GM23338 (cell line): ENCODE results near the gene PTPRF. TPM values are rescaled to one million over a fixed set of nuclear protein-coding genes. Genes with fewer than 3 reads are reported as not detected.

Experiments
- ATAC-seq: fragments of 200-7000 bp; cut with Tn5 transposase; 3 replicates; pipeline ENCODE4 v1.9.1; 2020
- DNase-seq: peaks from one replicate; pipeline ENCODE4 v3.0.0-alpha.2; 2015; ENCODE audit warnings: low spot score
- H2AFZ ChIP-seq: fragments of 200-600 bp; sonication (generic); 2 replicates; pipeline ENCODE4 v1.8.0; 2016; ENCODE audit warnings: antibody characterized with exemption, mild to moderate bottlenecking, moderate library complexity
- H3F3A ChIP-seq: fragments of 200-600 bp; sonication (generic); replicated peaks from 2 replicates; pipeline ENCODE4 v1.8.0; 2017; ENCODE audit warnings: antibody characterized with exemption, mixed run types, low read depth
- H3K27ac ChIP-seq: fragments of 200-600 bp; sonication (generic); 2 replicates; pipeline ENCODE4 v1.6.1; 2016; ENCODE audit warnings: low read depth
- H3K27me3 ChIP-seq: fragments of 200-600 bp; sonication (generic); 2 replicates; pipeline ENCODE4 v1.8.0; 2016; ENCODE audit warnings: mild to moderate bottlenecking, mixed run types, moderate library complexity; ENCODE audit not compliant: insufficient read depth
- H3K36me3 ChIP-seq: fragments of 200-600 bp; sonication (generic); 2 replicates; pipeline ENCODE4 v1.8.0; 2016; ENCODE audit warnings: mild to moderate bottlenecking; ENCODE audit not compliant: insufficient read depth
- H3K4me1 ChIP-seq: fragments of 200-600 bp; sonication (generic); 2 replicates; pipeline ENCODE4 v1.8.0; 2016; ENCODE audit warnings: mild to moderate bottlenecking, moderate library complexity; ENCODE audit not compliant: insufficient read depth
- H3K4me2 ChIP-seq: fragments of 200-600 bp; sonication (generic); 2 replicates; pipeline ENCODE4 v1.7.1; 2017; ENCODE audit warnings: mixed run types
- H3K4me3 ChIP-seq: fragments of 200-600 bp; sonication (generic); 2 replicates; pipeline ENCODE4 v1.6.1; 2016; ENCODE audit warnings: mixed run types
- H3K79me2 ChIP-seq: fragments of 200-600 bp; sonication (generic); replicated peaks from 2 replicates; pipeline ENCODE4 v1.8.0; 2017; ENCODE audit warnings: mild to moderate bottlenecking; ENCODE audit not compliant: insufficient read depth
- H3K9me2 ChIP-seq: fragments of 200-600 bp; sonication (generic); 2 replicates; pipeline ENCODE4 v1.8.0; 2017; ENCODE audit not compliant: insufficient read depth
- H4K20me1 ChIP-seq: fragments of 200-600 bp; sonication (generic); replicated peaks from 2 replicates; pipeline ENCODE4 v1.8.0; 2017; ENCODE audit warnings: mild to moderate bottlenecking; ENCODE audit not compliant: insufficient read depth
- H3K27ac Mint-ChIP-seq: 2 replicates; pipeline ENCODE4 v1.8.0; 2020; ENCODE audit warnings: inconsistent platforms, mild to moderate bottlenecking, moderate library complexity, mixed read lengths
- H3K27me3 Mint-ChIP-seq: 3 replicates; pipeline ENCODE4 v1.8.0; 2022; ENCODE audit warnings: low read depth, mild to moderate bottlenecking, moderate library complexity, mixed read lengths, inconsistent platforms; ENCODE audit not compliant: insufficient read depth, poor library complexity
- H3K36me3 Mint-ChIP-seq: 3 replicates; pipeline ENCODE4 v1.8.0; 2021; ENCODE audit warnings: low read depth, mild to moderate bottlenecking, inconsistent platforms, moderate library complexity, mixed read lengths
- H3K4me1 Mint-ChIP-seq: 3 replicates; pipeline ENCODE4 v1.8.0; 2020; ENCODE audit warnings: mild to moderate bottlenecking, inconsistent platforms, mixed read lengths
- H3K4me3 Mint-ChIP-seq: 3 replicates; pipeline ENCODE4 v1.8.0; 2021; ENCODE audit warnings: moderate library complexity, mild to moderate bottlenecking, inconsistent platforms, mixed read lengths
- H3K9me3 Mint-ChIP-seq: 3 replicates; pipeline ENCODE4 v1.8.0; 2020; ENCODE audit warnings: moderate library complexity, mild to moderate bottlenecking, inconsistent platforms, mixed read lengths
- CREB1 ChIP-seq: fragments of 250-450 bp; sonication (Bioruptor Pico); IDR thresholded peaks from 2 replicates; pipeline ENCODE4 v1.5.0; 2020; ENCODE audit warnings: low read depth, mild to moderate bottlenecking, moderate library complexity
- JUNB ChIP-seq: IDR thresholded peaks from one replicate; pipeline ENCODE4 v1.6.1; 2016; ENCODE audit warnings: antibody characterized with exemption; ENCODE audit not compliant: unreplicated experiment
- NANOG ChIP-seq: IDR thresholded peaks from 2 replicates; pipeline ENCODE4 v1.6.1; 2016; ENCODE audit warnings: antibody characterized with exemption, borderline replicate concordance
- POLR2AphosphoS5 ChIP-seq: IDR thresholded peaks from 2 replicates; pipeline ENCODE4 v1.6.1; 2016; ENCODE audit warnings: antibody characterized with exemption, low read depth
- REST ChIP-seq: IDR thresholded peaks from one replicate; pipeline ENCODE4 v1.6.1; 2018; ENCODE audit warnings: antibody characterized with exemption; ENCODE audit not compliant: unreplicated experiment
- ZNF114 ChIP-seq: fragments of 250-450 bp; sonication (Bioruptor Pico); IDR thresholded peaks from 2 replicates; pipeline ENCODE4 v1.5.0; 2020; ENCODE audit warnings: mild to moderate bottlenecking, moderate library complexity
- ZNF331 ChIP-seq: fragments of 250-450 bp; sonication (Bioruptor Pico); IDR thresholded peaks from 2 replicates; pipeline ENCODE4 v1.5.0; 2020; ENCODE audit warnings: low read depth, mild to moderate bottlenecking, moderate library complexity
- ZNF462 ChIP-seq: fragments of 250-450 bp; sonication (Bioruptor Pico); IDR thresholded peaks from 2 replicates; pipeline ENCODE4 v1.5.0; 2020; ENCODE audit warnings: mild to moderate bottlenecking, moderate library complexity
- polyA plus RNA-seq: library from polyadenylated mRNA; unstranded; fragments of >200 nt; fragmentation: Nextera tagmentation; extraction: Ambion mirVana; gene quantifications from 2 replicates; pipeline ENCODE4 v1.2.1, GENCODE V29; 2016
- total RNA-seq: library from RNA; depleted of rRNA; stranded (reverse); fragments of >200 nt; shearing (Covaris generic); gene quantifications from 2 replicates; pipeline ENCODE4 v1.2.3, GENCODE V29; 2014

PTPRF gene
- total and polyA plus RNA-seq, 2 experiments from 2014 or later = 52.4 to 173 TPM

- TF ChIP-seq ZNF462 = no peak
- no peak for TF ChIP-seq CREB1 (CRISPR knock-in tag)
Observed at GRCh38 chr1:43506233-43506632, 24.4 kb upstream of the PTPRF start (continued).

GRCh38 chr1:43507296-43508295, 23.1 kb upstream of the PTPRF start:
- H3K27me3 Mint-ChIP-seq = peaks cover 8% of the 10 kb centered on the region
- Histone ChIP-seq H2AFZ (no peak overlapping the region), H3F3A (no peaks in the 10 kb centered on the region), H3K4me2 (no peak overlapping the region), H3K4me1 (peaks cover 7% of the 10 kb centered on the region; the same call in 1 of the 2 replicates), H3K27me3 (no peaks in the 10 kb centered on the region), H4K20me1 (no peaks in the 10 kb centered on the region), H3K4me3 (no peak overlapping the region), H3K36me3 (no peaks in the 10 kb centered on the region), H3K79me2 (no peaks in the 10 kb centered on the region), H3K27ac (no peak overlapping the region), H3K9me2 (no peaks in the 10 kb centered on the region)
- H3K4me3 Mint-ChIP-seq = no peak overlapping the region
- no peaks in the 10 kb centered on the region; the same call in 2 of the 3 replicates for H3K36me3 Mint-ChIP-seq
- DNase-seq = no peak
- H3K27ac Mint-ChIP-seq = no peak overlapping the region
- H3K9me3 Mint-ChIP-seq = no peaks in the 10 kb centered on the region; the same call in 2 of the 3 replicates
- ATAC-seq = no peak
- peaks cover 10% of the 10 kb centered on the region; the same call in 2 of the 3 replicates for H3K4me1 Mint-ChIP-seq
- TF ChIP-seq POLR2AphosphoS5 (no peak), REST (no peak), ZNF114 (no peak), NANOG (no peak), ZNF331 (CRISPR knock-in tag) (no peak), JUNB (no peak)
